Progenitor cell of endocrine pancreas (in vitro differentiated cells): Measurements from ENCODE around the gene SEMA4G. TPM values are rescaled to one million over a fixed set of nuclear protein-coding genes. Genes with fewer than 3 reads are reported as not detected.

Experiments
- DNase-seq: peaks from one replicate; pipeline ENCODE4 v3.0.0; 2021; ENCODE audit warnings: low spot score; ENCODE audit not compliant: unreplicated experiment
- H3K27ac Mint-ChIP-seq: 2 replicates; pipeline ENCODE4 v1.8.0; 2021; ENCODE audit warnings: mild to moderate bottlenecking, moderate library complexity, mixed read lengths
- H3K27me3 Mint-ChIP-seq: 2 replicates; pipeline ENCODE4 v1.8.0; 2021; ENCODE audit warnings: mixed read lengths
- H3K36me3 Mint-ChIP-seq: 2 replicates; pipeline ENCODE4 v1.8.0; 2022; ENCODE audit warnings: mixed read lengths; ENCODE audit not compliant: insufficient read depth
- H3K4me1 Mint-ChIP-seq: 2 replicates; pipeline ENCODE4 v1.8.0; 2021; ENCODE audit warnings: low read depth, mixed read lengths
- H3K4me3 Mint-ChIP-seq: 2 replicates; pipeline ENCODE4 v1.8.0; 2021; ENCODE audit warnings: low read depth, mild to moderate bottlenecking, moderate library complexity, mixed read lengths
- H3K9me3 Mint-ChIP-seq: 2 replicates; pipeline ENCODE4 v1.8.0; 2021; ENCODE audit warnings: low read depth, mixed read lengths
- long read RNA-seq: library from polyadenylated mRNA; unstranded; transcript quantifications from one replicate; pipeline ENCODE4 v2.0.0, GENCODE V29; 2020
- total RNA-seq: library from RNA; stranded (reverse); gene quantifications from 2 replicates; pipeline ENCODE4 v1.2.1, GENCODE V29; 2021
- TF ChIP-seq, protein P1 (sequence below): fragments of 200-600 bp; sonication (generic); IDR thresholded peaks from one replicate; pipeline ENCODE4 v1.5.0; 2021; ENCODE audit warnings: antibody characterized with exemption, mild to moderate bottlenecking; ENCODE audit not compliant: unreplicated experiment

Gene SEMA4G, protein sequence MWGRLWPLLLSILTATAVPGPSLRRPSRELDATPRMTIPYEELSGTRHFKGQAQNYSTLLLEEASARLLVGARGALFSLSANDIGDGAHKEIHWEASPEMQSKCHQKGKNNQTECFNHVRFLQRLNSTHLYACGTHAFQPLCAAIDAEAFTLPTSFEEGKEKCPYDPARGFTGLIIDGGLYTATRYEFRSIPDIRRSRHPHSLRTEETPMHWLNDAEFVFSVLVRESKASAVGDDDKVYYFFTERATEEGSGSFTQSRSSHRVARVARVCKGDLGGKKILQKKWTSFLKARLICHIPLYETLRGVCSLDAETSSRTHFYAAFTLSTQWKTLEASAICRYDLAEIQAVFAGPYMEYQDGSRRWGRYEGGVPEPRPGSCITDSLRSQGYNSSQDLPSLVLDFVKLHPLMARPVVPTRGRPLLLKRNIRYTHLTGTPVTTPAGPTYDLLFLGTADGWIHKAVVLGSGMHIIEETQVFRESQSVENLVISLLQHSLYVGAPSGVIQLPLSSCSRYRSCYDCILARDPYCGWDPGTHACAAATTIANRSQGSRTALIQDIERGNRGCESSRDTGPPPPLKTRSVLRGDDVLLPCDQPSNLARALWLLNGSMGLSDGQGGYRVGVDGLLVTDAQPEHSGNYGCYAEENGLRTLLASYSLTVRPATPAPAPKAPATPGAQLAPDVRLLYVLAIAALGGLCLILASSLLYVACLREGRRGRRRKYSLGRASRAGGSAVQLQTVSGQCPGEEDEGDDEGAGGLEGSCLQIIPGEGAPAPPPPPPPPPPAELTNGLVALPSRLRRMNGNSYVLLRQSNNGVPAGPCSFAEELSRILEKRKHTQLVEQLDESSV
- 57.1 and 62.3 TPM in 2 replicates for total RNA-seq
- long read RNA-seq, partial matches to known transcripts: 1 of 5 reads
- long read RNA-seq, other reads (novel, unspliced or antisense): 4 of 5 reads

GRCh38 chr10:100969187-100970075 is at the start of gene SEMA4G:
SEMA4G (plus strand) TSS chr10:100969504; CDS start chr10:100972913, 3,409 bp downstream.
- Mint-ChIP-seq H3K27me3 (no peaks in the 10 kb centered on the region), H3K27ac (peak within 1 kb of the TSS; percentile 95), H3K9me3 (no peaks in the 10 kb centered on the region), H3K36me3 (peaks cover 3% of the 10 kb centered on the region), H3K4me3 (peak within 1 kb of the TSS; percentile 79), H3K4me1 (peaks cover 31% of the 10 kb centered on the region)
- DNase-seq: peak; percentile 76
- TF ChIP-seq, protein P1, sequence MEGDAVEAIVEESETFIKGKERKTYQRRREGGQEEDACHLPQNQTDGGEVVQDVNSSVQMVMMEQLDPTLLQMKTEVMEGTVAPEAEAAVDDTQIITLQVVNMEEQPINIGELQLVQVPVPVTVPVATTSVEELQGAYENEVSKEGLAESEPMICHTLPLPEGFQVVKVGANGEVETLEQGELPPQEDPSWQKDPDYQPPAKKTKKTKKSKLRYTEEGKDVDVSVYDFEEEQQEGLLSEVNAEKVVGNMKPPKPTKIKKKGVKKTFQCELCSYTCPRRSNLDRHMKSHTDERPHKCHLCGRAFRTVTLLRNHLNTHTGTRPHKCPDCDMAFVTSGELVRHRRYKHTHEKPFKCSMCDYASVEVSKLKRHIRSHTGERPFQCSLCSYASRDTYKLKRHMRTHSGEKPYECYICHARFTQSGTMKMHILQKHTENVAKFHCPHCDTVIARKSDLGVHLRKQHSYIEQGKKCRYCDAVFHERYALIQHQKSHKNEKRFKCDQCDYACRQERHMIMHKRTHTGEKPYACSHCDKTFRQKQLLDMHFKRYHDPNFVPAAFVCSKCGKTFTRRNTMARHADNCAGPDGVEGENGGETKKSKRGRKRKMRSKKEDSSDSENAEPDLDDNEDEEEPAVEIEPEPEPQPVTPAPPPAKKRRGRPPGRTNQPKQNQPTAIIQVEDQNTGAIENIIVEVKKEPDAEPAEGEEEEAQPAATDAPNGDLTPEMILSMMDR: peak; percentile 88

- no peak for DNase-seq
- no peaks in the 10 kb centered on the region for H3K27me3 Mint-ChIP-seq
- peaks cover 1% of the 10 kb centered on the region for H3K4me1 Mint-ChIP-seq
- H3K4me3 Mint-ChIP-seq: no peak overlapping the region
- TF ChIP-seq, protein P1: no peak
- H3K36me3 Mint-ChIP-seq: peaks cover 28% of the 10 kb centered on the region
- H3K27ac Mint-ChIP-seq: no peak overlapping the region
- H3K9me3 Mint-ChIP-seq: no peaks in the 10 kb centered on the region
These were observed 45.7 kb upstream of the SEMA4G start for GRCh38 chr10:100923580-100923979.

GRCh38 chr10:100927266-100927665 is 42.0 kb upstream of the SEMA4G start:
- no peaks in the 10 kb centered on the region for H3K27me3 Mint-ChIP-seq
- TF ChIP-seq, protein P1: no peak
- peaks cover 1% of the 10 kb centered on the region for H3K4me1 Mint-ChIP-seq
- H3K36me3 Mint-ChIP-seq: peaks cover 32% of the 10 kb centered on the region
- no peak overlapping the region for H3K27ac Mint-ChIP-seq
- no peak overlapping the region for H3K4me3 Mint-ChIP-seq
- no peak for DNase-seq
- H3K9me3 Mint-ChIP-seq: no peaks in the 10 kb centered on the region

- Mint-ChIP-seq H3K36me3 (peaks cover 33% of the 10 kb centered on the region), H3K4me3 (no peak overlapping the region), H3K9me3 (no peaks in the 10 kb centered on the region), H3K27ac (no peak overlapping the region), H3K4me1 (peaks cover 1% of the 10 kb centered on the region), H3K27me3 (no peaks in the 10 kb centered on the region)
- DNase-seq: no peak
- TF ChIP-seq, protein P1: no peak
These were observed 41.3 kb upstream of the SEMA4G start for GRCh38 chr10:100928039-100928438.
